Spleen (tissue), 11 donors: ENCODE measurements around the gene EFCAB11. TPM values are rescaled to one million over a fixed set of nuclear protein-coding genes. Genes with fewer than 3 reads are reported as not detected.

Experiments used
- DNase-seq: peaks from one replicate; pipeline ENCODE4 v3.0.0-alpha.2; 2020
- H3K27ac ChIP-seq, 8 donors: fragments of 200-600 bp; sonication (generic) in 7 of 8; 1 replicate in 4 of 8; 2 replicates in 4 of 8; pipeline versions ENCODE4 v1.5.0 to v1.8.0; 2016 to 2021; ENCODE audit warnings: inconsistent platforms in 4 of 8, mild to moderate bottlenecking in 4 of 8, moderate library complexity in 1 of 8
- H3K27me3 ChIP-seq, 7 donors: fragments of 200-600 bp; sonication (generic) in 6 of 7; replicated peaks in 1 of 7; 1 replicate in 4 of 7; 2 replicates in 3 of 7; pipeline versions ENCODE4 v1.5.0 to v1.8.0; 2016 to 2021; ENCODE audit warnings: inconsistent platforms in 3 of 7, mild to moderate bottlenecking in 1 of 7
- H3K36me3 ChIP-seq, 6 donors: fragments of 200-600 bp; sonication (generic) in 5 of 6; 1 replicate in 4 of 6; 2 replicates in 2 of 6; pipeline versions ENCODE4 v1.5.0 to v1.8.0; 2016 to 2021; ENCODE audit warnings: inconsistent platforms in 2 of 6
- H3K4me1 ChIP-seq, 6 donors: fragments of 200-600 bp; sonication (generic) in 5 of 6; 1 replicate in 3 of 6; 2 replicates in 3 of 6; pipeline versions ENCODE4 v1.5.0 to v1.8.0; 2016 to 2021; ENCODE audit warnings: inconsistent platforms in 3 of 6
- H3K4me3 ChIP-seq, 8 donors: fragments of 200-600 bp; sonication (generic) in 7 of 8; 1 replicate in 4 of 8; 2 replicates in 4 of 8; pipeline versions ENCODE4 v1.5.0 to v1.8.0; 2016 to 2021; ENCODE audit warnings: inconsistent platforms in 4 of 8, mild to moderate bottlenecking in 4 of 8, moderate library complexity in 2 of 8
- H3K9me3 ChIP-seq, 8 donors: fragments of 200-600 bp; sonication (generic) in 7 of 8; 1 replicate in 4 of 8; 2 replicates in 4 of 8; pipeline versions ENCODE4 v1.5.0 to v1.8.0; 2016 to 2021; ENCODE audit warnings: inconsistent platforms in 4 of 8
- CTCF ChIP-seq, 11 experiments: fragments of 200-600 bp in 7 of 11; fragments of 450-650 bp in 4 of 11; sonication (generic) in 4 of 11; IDR thresholded peaks in 8 of 11; conservative IDR thresholded peaks in 3 of 11; 1 replicate in 7 of 11; 2 replicates in 4 of 11; pipeline versions ENCODE4 v1.4.0 to v1.8.0; 2016 to 2021; ENCODE audit warnings: antibody characterized with exemption in 11 of 11, inconsistent platforms in 4 of 11, mild to moderate bottlenecking in 1 of 11
- POLR2A ChIP-seq, 3 donors: fragments of 450-650 bp; IDR thresholded peaks; one replicate each; pipeline ENCODE4 v1.5.1; 2017; ENCODE audit warnings: antibody characterized with exemption in 3 of 3, mild to moderate bottlenecking in 1 of 3
- POLR2AphosphoS5 ChIP-seq, 3 donors: sonication (generic); formaldehyde crosslinking; IDR thresholded peaks; one replicate each; pipeline ENCODE4 v1.5.1; 2017; ENCODE audit warnings: antibody characterized with exemption in 3 of 3
- WGBS, 5 donors: extraction: QIAGEN DNeasy Blood & Tissue Kit in 3 of 5; methylation state at CpG; one replicate each; pipeline versions ENCODE4 v1.1.5 to v1.1.7; 2013 to 2018; 5-methylcytosine and 5-hydroxymethylcytosine counted together
- intact Hi-C: fragments of 100-400 bp; cut with DNase I; formaldehyde crosslinking; loops from one replicate; pipeline ENCODE4 v1.15.0; 2023; ENCODE audit warnings: low total_unique reads
- polyA plus RNA-seq, 3 donors: library from polyadenylated mRNA; stranded (reverse); fragments of 200-250 nt; gene quantifications; one replicate each; pipeline ENCODE4 v1.2.1, GENCODE V29; 2013
- total RNA-seq, 7 donors: library from RNA; depleted of rRNA in 3 of 7; stranded (reverse); fragments of >200 nt in 3 of 7; fragmentation: NEBNext Ultra II Directional in 4 of 7; extraction: Animal tissue kit (Norgen Biotek cat#: 25700) in 4 of 7; gene quantifications; one replicate each; pipeline versions ENCODE4 v1.1.0 to v1.2.1, GENCODE V29; 2016 to 2021
- donor health status: healthy with polysubstance abuse.
- donor health status: DM: no; HTN: no; CAD: no; lungs with moderate emphysema.
- donor health status: DM: no; HTN: no; CAD: no.
- donor health status: Bipolar disorder and iron deficiency.
- donor health status: healthy.
- donor health status: DM: no; HTN: no; CAD: no.
- donor health status: DM: yes; HTN: yes; CAD: no.

EFCAB11 gene
- total and polyA plus RNA-seq, 10 donors, result 2.5 to 13.7 (median 7.4) TPM

GRCh38 chr14:89826596-89826995 is 127.9 kb downstream of the EFCAB11 start:
- WGBS, 5 donors, result 66 to 81% (median 76%) methylated on average over 3 of the region's 3 CpGs
- no peak for DNase-seq
- TF ChIP-seq POLR2A (IDR thresholded peaks at IDR 0.05), result no peak
- no peak for TF ChIP-seq CTCF (IDR thresholded peaks at IDR 0.05 in 8 of 11, conservative IDR thresholded peaks at IDR 0.05 in 3 of 11)
- TF ChIP-seq POLR2AphosphoS5 (IDR thresholded peaks at IDR 0.05), result no peak
- Histone ChIP-seq H3K4me1 (peaks cover 0 to 6% (median 0%) of the 10 kb centered on the region in 6 donors), H3K36me3 (peaks cover 0 to 4% (median 0%) of the 10 kb centered on the region in 6 donors), H3K9me3 (peaks cover 0 to 24% (median 19%) of the 10 kb centered on the region in 8 donors), H3K4me3 (no peak overlapping the region), H3K27ac (no peak overlapping the region), H3K27me3 (no peaks in the 10 kb centered on the region)
- intact Hi-C loops, result no loop called here

GRCh38 chr14:89823743-89824142 is 130.8 kb downstream of the EFCAB11 start:
- peaks cover 0 to 6% (median 0%) of the 10 kb centered on the region in 6 donors for H3K4me1 ChIP-seq
- H3K27me3 ChIP-seq, result no peaks in the 10 kb centered on the region
- peaks cover 0 to 24% (median 19%) of the 10 kb centered on the region in 8 donors for H3K9me3 ChIP-seq
- 79 to 97% (median 85%) methylated on average over 2 of the region's 2 CpGs for WGBS, 5 donors
- peaks cover 0 to 4% (median 0%) of the 10 kb centered on the region in 6 donors for H3K36me3 ChIP-seq
- intact Hi-C loops, result no loop called here
- H3K27ac ChIP-seq, result no peak overlapping the region
- H3K4me3 ChIP-seq, result no peak overlapping the region
- no peak for TF ChIP-seq CTCF (IDR thresholded peaks at IDR 0.05 in 8 of 11, conservative IDR thresholded peaks at IDR 0.05 in 3 of 11)
- no peak for TF ChIP-seq POLR2A (IDR thresholded peaks at IDR 0.05)
- TF ChIP-seq POLR2AphosphoS5 (IDR thresholded peaks at IDR 0.05), result no peak
- no peak for DNase-seq

GRCh38 chr14:89814126-89814525 is 140.4 kb downstream of the EFCAB11 start:
- Histone ChIP-seq H3K4me3 (no peak overlapping the region), H3K27ac (no peak overlapping the region), H3K9me3 (no peaks in the 10 kb centered on the region), H3K4me1 (no peaks in the 10 kb centered on the region), H3K36me3 (no peaks in the 10 kb centered on the region), H3K27me3 (no peaks in the 10 kb centered on the region)
- WGBS, 5 donors, result 88 to 96% (median 92%) methylated on average over 11 of the region's 11 CpGs
- TF ChIP-seq POLR2A (IDR thresholded peaks at IDR 0.05) (no peak), CTCF (IDR thresholded peaks at IDR 0.05 in 8 of 11, conservative IDR thresholded peaks at IDR 0.05 in 3 of 11) (no peak), POLR2AphosphoS5 (IDR thresholded peaks at IDR 0.05) (no peak)
- no peak for DNase-seq
- intact Hi-C loops, result no loop called here

- no peaks in the 10 kb centered on the region for H3K4me1 ChIP-seq
- WGBS, 5 donors, result 45 to 57% (median 54%) methylated on average over 11 to 12 of the region's 12 CpGs
- no peaks in the 10 kb centered on the region for H3K36me3 ChIP-seq
- H3K27ac ChIP-seq, result no peak overlapping the region
- TF ChIP-seq POLR2AphosphoS5 (IDR thresholded peaks at IDR 0.05), result no peak
- no peak for TF ChIP-seq POLR2A (IDR thresholded peaks at IDR 0.05)
- TF ChIP-seq CTCF (IDR thresholded peaks at IDR 0.05 in 8 of 11, conservative IDR thresholded peaks at IDR 0.05 in 3 of 11), result no peak
- H3K4me3 ChIP-seq, result no peak overlapping the region
- DNase-seq, result no peak
- H3K9me3 ChIP-seq, result no peaks in the 10 kb centered on the region
- intact Hi-C loops, result no loop called here
- H3K27me3 ChIP-seq, result no peaks in the 10 kb centered on the region
Measured at GRCh38 chr14:89813617-89814031, 140.9 kb downstream of the EFCAB11 start.
